ENCODE results near the gene CPPED1.

- no peak for TF ChIP-seq BHLHE40 (IDR thresholded peaks at IDR 0.05; ENCODE audit: low read depth, low read length)
- TF ChIP-seq CTCF (conservative IDR thresholded peaks at IDR 0.05; ENCODE audit: low read depth, low read length), result no peak
- TF ChIP-seq POLR2A (IDR thresholded peaks at IDR 0.05; ENCODE audit: low read depth, low read length), result no peak
These were observed 74.2 kb downstream of the CPPED1 start for GRCh38 chr16:12729448-12729847.

Measured in IMR-90 (cell line).